ENCODE measurements around the gene SEMA4D. TPM values are rescaled to one million over a fixed set of nuclear protein-coding genes. Genes with fewer than 3 reads are reported as not detected.

The SEMA4D gene
- total RNA-seq, 1 experiment from 2014 or later: 48.4 TPM

- TF ChIP-seq EZH2 (IDR thresholded peaks at IDR 0.05; ENCODE audit: low read depth): no peak
- TF ChIP-seq CTCF (conservative IDR thresholded peaks at IDR 0.05): no peak
- CTCF ChIA-PET: no interaction called here
- BruUV-seq (replicated peaks): no TSS peak
These were observed 14.1 kb downstream of the SEMA4D start for GRCh38 chr9:89483592-89484474.

GRCh38 chr9:89482901-89483361 lies 15.0 kb downstream of the SEMA4D start:
- BruUV-seq (replicated peaks): no TSS peak
- no peaks in the 10 kb centered on the region for H3K9me3 ChIP-seq (ENCODE audit: insufficient read depth, low read depth)
- intact Hi-C loops (cut with micrococcal nuclease; ENCODE audit: unreplicated experiment): no loop called here
- ChIA-PET CTCF (no interaction called here), POLR2A (ENCODE audit: unreplicated experiment) (no interaction called here)
- H3K4me1 ChIP-seq (replicated peaks; ENCODE audit: insufficient read depth): no peaks in the 10 kb centered on the region
- no peak overlapping the region for H3K4me3 ChIP-seq
- H3K27me3 ChIP-seq (ENCODE audit: insufficient read depth, low read depth): no peaks in the 10 kb centered on the region
- H3K9me2 ChIP-seq (ENCODE audit: insufficient read depth): no peaks in the 10 kb centered on the region
- H3F3A ChIP-seq (ENCODE audit: insufficient read depth, low read depth): no peaks in the 10 kb centered on the region
- DNase-seq: no peak
- H3K36me3 ChIP-seq (ENCODE audit: low read depth): no peaks in the 10 kb centered on the region
- no peak overlapping the region for H3K4me2 ChIP-seq
- no peak overlapping the region for H2AFZ ChIP-seq
- no peaks in the 10 kb centered on the region; the same call in 1 of the 2 replicates for H4K20me1 ChIP-seq (ENCODE audit: insufficient read depth)
- TF ChIP-seq CTCF (conservative IDR thresholded peaks at IDR 0.05): no peak
- TF ChIP-seq EZH2 (IDR thresholded peaks at IDR 0.05; ENCODE audit: low read depth): no peak
- H3K79me2 ChIP-seq (ENCODE audit: low read depth): no peaks in the 10 kb centered on the region
- H3K27ac ChIP-seq: no peak overlapping the region

More at GRCh38 chr9:89483592-89484474, 14.1 kb downstream of the SEMA4D start:
- intact Hi-C loops (cut with micrococcal nuclease; ENCODE audit: unreplicated experiment): no loop called here
- Histone ChIP-seq H3K4me1 (replicated peaks; ENCODE audit: insufficient read depth) (no peaks in the 10 kb centered on the region), H3K79me2 (ENCODE audit: low read depth) (no peaks in the 10 kb centered on the region), H3K27ac (no peak overlapping the region), H3K9me3 (ENCODE audit: insufficient read depth, low read depth) (no peaks in the 10 kb centered on the region), H3K27me3 (ENCODE audit: insufficient read depth, low read depth) (no peaks in the 10 kb centered on the region), H3F3A (ENCODE audit: insufficient read depth, low read depth) (no peaks in the 10 kb centered on the region), H3K4me3 (no peak overlapping the region), H3K9me2 (ENCODE audit: insufficient read depth) (no peaks in the 10 kb centered on the region), H3K36me3 (ENCODE audit: low read depth) (no peaks in the 10 kb centered on the region), H3K4me2 (no peak overlapping the region), H2AFZ (no peak overlapping the region), H4K20me1 (ENCODE audit: insufficient read depth) (no peaks in the 10 kb centered on the region; the same call in 1 of the 2 replicates)
- no peak for DNase-seq
- POLR2A ChIA-PET (ENCODE audit: unreplicated experiment): no interaction called here

- Histone ChIP-seq H3K27ac (no peak overlapping the region), H3F3A (ENCODE audit: insufficient read depth, low read depth) (no peaks in the 10 kb centered on the region), H3K27me3 (ENCODE audit: insufficient read depth, low read depth) (no peaks in the 10 kb centered on the region), H3K4me1 (replicated peaks; ENCODE audit: insufficient read depth) (no peaks in the 10 kb centered on the region), H3K4me3 (no peak overlapping the region), H2AFZ (no peak overlapping the region), H3K4me2 (no peak overlapping the region), H3K9me2 (ENCODE audit: insufficient read depth) (no peaks in the 10 kb centered on the region), H3K79me2 (ENCODE audit: low read depth) (no peaks in the 10 kb centered on the region), H3K36me3 (ENCODE audit: low read depth) (no peaks in the 10 kb centered on the region), H4K20me1 (ENCODE audit: insufficient read depth) (no peaks in the 10 kb centered on the region; the same call in 1 of the 2 replicates), H3K9me3 (ENCODE audit: insufficient read depth, low read depth) (no peaks in the 10 kb centered on the region)
- intact Hi-C loops (cut with micrococcal nuclease; ENCODE audit: unreplicated experiment): no loop called here
- no peak for DNase-seq
- TF ChIP-seq CTCF (conservative IDR thresholded peaks at IDR 0.05): no peak
- TF ChIP-seq EZH2 (IDR thresholded peaks at IDR 0.05; ENCODE audit: low read depth): no peak
- no TSS peak for BruUV-seq (replicated peaks)
- CTCF ChIA-PET: no interaction called here
- POLR2A ChIA-PET (ENCODE audit: unreplicated experiment): interaction anchor here (0.6 kb wide), 1 partner anchor 13 kb away, joined by 4 read pairs; no protein-coding TSS in a partner anchor
These were observed 15.7 kb downstream of the SEMA4D start for GRCh38 chr9:89482056-89482851.

All from PC-9 (cell line).